SK-N-SH (cell line): ENCODE measurements around the gene NCAPD3. TPM values are rescaled to one million over a fixed set of nuclear protein-coding genes. Genes with fewer than 3 reads are reported as not detected.

Source experiments
- CTCF ChIA-PET: fragments of 300-600, 350-600 bp; formaldehyde crosslinking; extraction: SDS; loops from one replicate; lab custom pipeline; 2021; lab: Yijun Ruan, JAX
- POLR2A ChIA-PET: fragments of 350-600 bp; sonication (Branson Sonifier 250); formaldehyde crosslinking; extraction: SDS; loops from one replicate; lab custom pipeline; 2020; ENCODE audit warnings: antibody characterized with exemption, inconsistent platforms; lab: Yijun Ruan, JAX
- DNase-seq: peaks from one replicate; pipeline ENCODE4 v3.0.0; 2012
- H2AFZ ChIP-seq: fragments of 200-600 bp; sonication (generic); 2 replicates; pipeline ENCODE4 v1.8.1; 2016; ENCODE audit warnings: antibody characterized with exemption, mild to moderate bottlenecking, low read depth
- H3F3A ChIP-seq: fragments of 200-600 bp; sonication (generic); replicated peaks from 2 replicates; pipeline ENCODE3; 2016; ENCODE audit warnings: antibody characterized with exemption, mild to moderate bottlenecking; ENCODE audit not compliant: insufficient read depth
- H3K27ac ChIP-seq, 2 experiments: fragments of 200-500 bp in 1 of 2; fragments of 200-600 bp in 1 of 2; sonication (Bioruptor generic) in 1 of 2; sonication (generic), shearing (Covaris generic) in 1 of 2; 2 replicates each; pipeline versions ENCODE4 v1.5.1 to v1.6.1; 2014 to 2016; ENCODE audit warnings: low read depth in 2 of 2, inconsistent platforms in 1 of 2, low read length in 1 of 2, mild to moderate bottlenecking in 1 of 2, mixed read lengths in 1 of 2
- H3K27me3 ChIP-seq: fragments of 200-600 bp; sonication (generic), shearing (Covaris generic); 2 replicates; pipeline ENCODE4 v1.6.1; 2016; ENCODE audit warnings: mixed run types; ENCODE audit not compliant: insufficient read depth
- H3K36me3 ChIP-seq, 2 experiments: fragments of 200-500 bp in 1 of 2; fragments of 200-600 bp in 1 of 2; sonication (Bioruptor generic) in 1 of 2; sonication (generic) in 1 of 2; replicated peaks in 1 of 2; 2 replicates each; pipeline versions ENCODE3 to v1.5.1; 2014 to 2016; ENCODE audit warnings: low read length in 1 of 2, mild to moderate bottlenecking in 1 of 2; ENCODE audit not compliant: insufficient read depth in 2 of 2, control insufficient read depth in 1 of 2
- H3K4me1 ChIP-seq, 2 experiments: fragments of 200-500 bp in 1 of 2; fragments of 200-600 bp in 1 of 2; sonication (Bioruptor generic) in 1 of 2; sonication (generic), shearing (Covaris generic) in 1 of 2; 2 replicates each; pipeline versions ENCODE4 v1.5.1 to v1.6.1; 2014 to 2016; ENCODE audit warnings: low read depth in 1 of 2, low read length in 1 of 2, mixed run types in 1 of 2; ENCODE audit not compliant: insufficient read depth in 2 of 2, control insufficient read depth in 1 of 2
- H3K4me2 ChIP-seq: fragments of 200-600 bp; sonication (generic), shearing (Covaris generic); 2 replicates; pipeline ENCODE4 v1.6.1; 2017; ENCODE audit warnings: mixed run types
- H3K4me3 ChIP-seq, 2 experiments: fragments of 200-500 bp in 1 of 2; fragments of 200-600 bp in 1 of 2; sonication (Bioruptor generic) in 1 of 2; sonication (generic), shearing (Covaris generic) in 1 of 2; 2 replicates each; pipeline versions ENCODE4 v1.5.1 to v1.8.1; 2014 to 2016; ENCODE audit warnings: low read depth in 2 of 2, inconsistent platforms in 1 of 2, low read length in 1 of 2, mild to moderate bottlenecking in 1 of 2, mixed read lengths in 1 of 2, moderate library complexity in 1 of 2
- H3K79me2 ChIP-seq: fragments of 200-600 bp; sonication (generic); 2 replicates; pipeline ENCODE4 v1.8.1; 2017; ENCODE audit warnings: mild to moderate bottlenecking; ENCODE audit not compliant: insufficient read depth
- H3K9ac ChIP-seq: fragments of 200-600 bp; sonication (generic); 2 replicates; pipeline ENCODE4 v1.6.1; 2017; ENCODE audit warnings: mixed run types
- H3K9me2 ChIP-seq: fragments of 200-600 bp; sonication (generic); 2 replicates; pipeline ENCODE4 v1.6.1; 2017; ENCODE audit warnings: mixed run types
- H3K9me3 ChIP-seq: fragments of 200-600 bp; sonication (generic); 2 replicates; pipeline ENCODE4 v1.6.1; 2017; ENCODE audit warnings: mixed run types, mild to moderate bottlenecking, moderate library complexity
- H4K20me1 ChIP-seq: fragments of 200-600 bp; sonication (generic); 2 replicates; pipeline ENCODE4 v1.6.1; 2017; ENCODE audit warnings: mild to moderate bottlenecking, mixed run types; ENCODE audit not compliant: insufficient read depth
- CTCF ChIP-seq: fragments of 200-600 bp; sonication (generic); IDR thresholded peaks from 2 replicates; pipeline ENCODE4 v1.6.1; 2017; ENCODE audit warnings: antibody characterized with exemption, mild to moderate bottlenecking, moderate library complexity
- FOSL2 ChIP-seq: IDR thresholded peaks from 2 replicates; pipeline ENCODE4 v1.4.0; 2012; ENCODE audit warnings: low read depth, mild to moderate bottlenecking, moderate library complexity, borderline replicate concordance
- MXI1 ChIP-seq: IDR thresholded peaks from 2 replicates; pipeline ENCODE4 v1.6.1; 2012; ENCODE audit warnings: mild to moderate bottlenecking, low read depth, low read length, improper control_type of control experiment
- RAD21 ChIP-seq: IDR thresholded peaks from 2 replicates; pipeline ENCODE4 v1.6.1; 2012; ENCODE audit warnings: mild to moderate bottlenecking, low read length
- RCOR1 ChIP-seq: fragments of 150-350 bp; IDR thresholded peaks from 2 replicates; pipeline ENCODE4 v1.6.1; 2017; ENCODE audit warnings: antibody characterized with exemption, low read length
- RFX5 ChIP-seq: IDR thresholded peaks from 2 replicates; pipeline ENCODE4 v1.6.1; 2012; ENCODE audit warnings: mild to moderate bottlenecking, improper control_type of control experiment, low read length
- SMC3 ChIP-seq: IDR thresholded peaks from 2 replicates; pipeline ENCODE4 v1.6.1; 2012; ENCODE audit warnings: low read depth, low read length, improper control_type of control experiment
- YY1 ChIP-seq: IDR thresholded peaks from 2 replicates; pipeline ENCODE4 v1.4.0; 2012; ENCODE audit warnings: low read depth, mild to moderate bottlenecking
- WGBS: methylation state at CpG from one replicate; pipeline ENCODE4 v1.1.6; 2017; ENCODE audit warnings: low lambda C conversion rate; 5-methylcytosine and 5-hydroxymethylcytosine counted together
- polyA plus RNA-seq, 3 experiments: library from polyadenylated mRNA; depleted of rRNA; stranded (reverse); fragments of >200 nt; gene quantifications; 2 replicates each; pipeline ENCODE4 v1.2.3, GENCODE V29; 2012
- TF ChIP-seq, protein P1 (sequence below): fragments of 150-350 bp; IDR thresholded peaks from 2 replicates; pipeline ENCODE4 v1.6.1; 2017; ENCODE audit warnings: antibody characterized with exemption, low read length, low read depth, borderline replicate concordance
- TF ChIP-seq, protein P2 (sequence below): IDR thresholded peaks from 2 replicates; pipeline ENCODE4 v1.4.0; 2012; ENCODE audit warnings: low read depth
- TF ChIP-seq, protein P3 (sequence below): fragments of 150-350 bp; IDR thresholded peaks from 2 replicates; pipeline ENCODE4 v1.6.1; 2016; ENCODE audit warnings: mild to moderate bottlenecking, low read depth, low read length

The NCAPD3 gene
- polyA plus RNA-seq, 1 of the 3 experiments (the other 2 are of a cell fraction) = 19.5 TPM

- H3K4me1 ChIP-seq = no peaks in the 10 kb centered on the region; a peak in 1 of 4 replicates
- POLR2A ChIA-PET = interaction anchor here (1.3 kb wide), 1 partner anchor 90 kb away, joined by 3 read pairs; no protein-coding TSS in a partner anchor
- peak overlapping the region in 1 of 2 experiments; percentile 18; a peak in 1 of 4 replicates for H3K4me3 ChIP-seq
- TF ChIP-seq CTCF (peak; percentile 89), RAD21 (peak; percentile 96), RFX5 (peak; percentile 30; the same call in 1 of the 2 replicates), SMC3 (peak; percentile 96), FOSL2 (no peak), YY1 (no peak), MXI1 (peak; percentile 91), RCOR1 (peak; percentile 24; the same call in 1 of the 2 replicates)
- TF ChIP-seq, protein P1, sequence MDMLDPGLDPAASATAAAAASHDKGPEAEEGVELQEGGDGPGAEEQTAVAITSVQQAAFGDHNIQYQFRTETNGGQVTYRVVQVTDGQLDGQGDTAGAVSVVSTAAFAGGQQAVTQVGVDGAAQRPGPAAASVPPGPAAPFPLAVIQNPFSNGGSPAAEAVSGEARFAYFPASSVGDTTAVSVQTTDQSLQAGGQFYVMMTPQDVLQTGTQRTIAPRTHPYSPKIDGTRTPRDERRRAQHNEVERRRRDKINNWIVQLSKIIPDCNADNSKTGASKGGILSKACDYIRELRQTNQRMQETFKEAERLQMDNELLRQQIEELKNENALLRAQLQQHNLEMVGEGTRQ = no peak
- TF ChIP-seq, protein P2, sequence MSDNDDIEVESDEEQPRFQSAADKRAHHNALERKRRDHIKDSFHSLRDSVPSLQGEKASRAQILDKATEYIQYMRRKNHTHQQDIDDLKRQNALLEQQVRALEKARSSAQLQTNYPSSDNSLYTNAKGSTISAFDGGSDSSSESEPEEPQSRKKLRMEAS = no peak
- TF ChIP-seq, protein P3, sequence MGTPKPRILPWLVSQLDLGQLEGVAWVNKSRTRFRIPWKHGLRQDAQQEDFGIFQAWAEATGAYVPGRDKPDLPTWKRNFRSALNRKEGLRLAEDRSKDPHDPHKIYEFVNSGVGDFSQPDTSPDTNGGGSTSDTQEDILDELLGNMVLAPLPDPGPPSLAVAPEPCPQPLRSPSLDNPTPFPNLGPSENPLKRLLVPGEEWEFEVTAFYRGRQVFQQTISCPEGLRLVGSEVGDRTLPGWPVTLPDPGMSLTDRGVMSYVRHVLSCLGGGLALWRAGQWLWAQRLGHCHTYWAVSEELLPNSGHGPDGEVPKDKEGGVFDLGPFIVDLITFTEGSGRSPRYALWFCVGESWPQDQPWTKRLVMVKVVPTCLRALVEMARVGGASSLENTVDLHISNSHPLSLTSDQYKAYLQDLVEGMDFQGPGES = no peak
- CTCF ChIA-PET = interaction anchor here (0.6 to 5.3 kb wide), 37 partner anchors 9 to 235 kb away, joined by 3 to 82 read pairs (median 4); partner anchors contain the start of gene JAM3
- no peak overlapping the region for H2AFZ ChIP-seq
- DNase-seq = peak; percentile 83
- WGBS = 51% methylated on average over 7 of the region's 10 CpGs
- H3K36me3 ChIP-seq = peaks cover 6 to 22% of the 10 kb centered on the region in 2 experiments
- no peaks in the 10 kb centered on the region for H3K9me2 ChIP-seq
- no peak overlapping the region; a peak in 1 of 4 replicates for H3K27ac ChIP-seq
- peaks cover 5% of the 10 kb centered on the region for H3F3A ChIP-seq
- H3K79me2 ChIP-seq = peaks cover 3% of the 10 kb centered on the region; the same call in 1 of the 2 replicates
- H3K9ac ChIP-seq = no peak overlapping the region
- H3K9me3 ChIP-seq = no peaks in the 10 kb centered on the region
- H4K20me1 ChIP-seq = 0 out of 2 replicates have a peak, but pooled peaks cover 2% of the 10 kb centered on the region
- H3K27me3 ChIP-seq = no peaks in the 10 kb centered on the region
- H3K4me2 ChIP-seq = no peak overlapping the region
These were observed 83.9 kb downstream of the NCAPD3 start for GRCh38 chr11:134139873-134140331.
